ENCODE data around the gene AP3D1. TPM values are rescaled to one million over a fixed set of nuclear protein-coding genes. Genes with fewer than 3 reads are reported as not detected.

AP3D1 gene
- total RNA-seq, 2 experiments from 2014 or later = 73.7 to 74.1 TPM

- no peaks in the 10 kb centered on the region for H3K27me3 Mint-ChIP-seq
- no peaks in the 10 kb centered on the region for H3K36me3 Mint-ChIP-seq (ENCODE audit: low read depth)
- ATAC-seq (no peak), DNase-seq (no peak)
- no peak overlapping the region for H3K4me3 Mint-ChIP-seq
- ChIA-PET CTCF (interaction anchor here (1.8 kb wide), 1 partner anchor 12 kb away, joined by 9 read pairs; no protein-coding TSS in a partner anchor), POLR2A (interaction anchor here (0.9 to 5.5 kb wide), 8 partner anchors 9 to 160 kb away, joined by 3 to 29 read pairs (median 4); no protein-coding TSS in a partner anchor)
- peak overlapping the region; percentile 89 for H3K27ac Mint-ChIP-seq
- H3K9me3 Mint-ChIP-seq = no peaks in the 10 kb centered on the region
- TF ChIP-seq CTCF (IDR thresholded peaks at IDR 0.05) = no peak
- peaks cover 58% of the 10 kb centered on the region for H3K4me1 Mint-ChIP-seq (ENCODE audit: low read depth)
- intact Hi-C loops (cut with micrococcal nuclease) = no loop called here
These were observed 93.6 kb downstream of the AP3D1 start for GRCh38 chr19:2057484-2058469.

GRCh38 chr19:2056837-2057192 lies 94.6 kb downstream of the AP3D1 start:
- ChIA-PET POLR2A (interaction anchor here (1.0 to 5.5 kb wide), 4 partner anchors 14 to 159 kb away, joined by 4 to 29 read pairs (median 8); no protein-coding TSS in a partner anchor), CTCF (interaction anchor here (1.0 to 1.8 kb wide), 2 partner anchors 13 to 37 kb away, joined by 3 to 9 read pairs; no protein-coding TSS in a partner anchor)
- no peaks in the 10 kb centered on the region for H3K9me3 Mint-ChIP-seq
- ATAC-seq (no peak), DNase-seq (no peak)
- H3K27me3 Mint-ChIP-seq = no peaks in the 10 kb centered on the region
- peaks cover 59% of the 10 kb centered on the region for H3K4me1 Mint-ChIP-seq (ENCODE audit: low read depth)
- H3K27ac Mint-ChIP-seq = peak overlapping the region; percentile 89
- intact Hi-C loops (cut with micrococcal nuclease) = no loop called here
- peak overlapping the region; percentile 49 for H3K4me3 Mint-ChIP-seq
- H3K36me3 Mint-ChIP-seq (ENCODE audit: low read depth) = no peaks in the 10 kb centered on the region
- no peak for TF ChIP-seq CTCF (IDR thresholded peaks at IDR 0.05)

- H3K9me3 Mint-ChIP-seq = no peaks in the 10 kb centered on the region
- H3K4me1 Mint-ChIP-seq (ENCODE audit: low read depth) = peaks cover 63% of the 10 kb centered on the region
- intact Hi-C loops (cut with micrococcal nuclease) = no loop called here
- no peaks in the 10 kb centered on the region for H3K36me3 Mint-ChIP-seq (ENCODE audit: low read depth)
- TF ChIP-seq CTCF (IDR thresholded peaks at IDR 0.05) = no peak
- peak; percentile 54 for DNase-seq
- H3K4me3 Mint-ChIP-seq = peak overlapping the region; percentile 63
- no peak for ATAC-seq
- peak overlapping the region; percentile 93 for H3K27ac Mint-ChIP-seq
- H3K27me3 Mint-ChIP-seq = no peaks in the 10 kb centered on the region
- POLR2A ChIA-PET = interaction anchor here (1.0 to 5.5 kb wide), 3 partner anchors 13 to 39 kb away, joined by 4 to 29 read pairs (median 12); no protein-coding TSS in a partner anchor
- CTCF ChIA-PET = interaction anchor here (1.0 to 1.8 kb wide), 2 partner anchors 14 to 36 kb away, joined by 3 to 9 read pairs; no protein-coding TSS in a partner anchor
These were observed 95.2 kb downstream of the AP3D1 start for GRCh38 chr19:2055931-2056836.

- POLR2A ChIA-PET = interaction anchor here (1.3 kb wide), 1 partner anchor 15 kb away, joined by 5 read pairs; no protein-coding TSS in a partner anchor
- no peaks in the 10 kb centered on the region for H3K27me3 Mint-ChIP-seq
- H3K4me1 Mint-ChIP-seq (ENCODE audit: low read depth) = peaks cover 56% of the 10 kb centered on the region
These were observed 96.6 kb downstream of the AP3D1 start for GRCh38 chr19:2054763-2055162.

More at GRCh38 chr19:2054763-2055162, 96.6 kb downstream of the AP3D1 start:
- intact Hi-C loops (cut with micrococcal nuclease) = loop anchor here (5.0 kb wide), 1 partner anchor 33 kb away; no protein-coding TSS in a partner anchor
- no peak overlapping the region for H3K4me3 Mint-ChIP-seq
- H3K36me3 Mint-ChIP-seq (ENCODE audit: low read depth) = peaks cover 3% of the 10 kb centered on the region
- H3K9me3 Mint-ChIP-seq = no peaks in the 10 kb centered on the region
- peak overlapping the region; percentile 77 for H3K27ac Mint-ChIP-seq
- CTCF ChIA-PET = no interaction called here
- DNase-seq (no peak), ATAC-seq (no peak)
- no peak for TF ChIP-seq CTCF (IDR thresholded peaks at IDR 0.05)

Measured in activated CD8-positive, alpha-beta T cell treated with anti-CD3 and anti-CD28 coated beads for 36 hours (primary cell).